Prostate gland (tissue), 1 donor: ENCODE data around the gene PER2.

Experiments
- POLR2A ChIP-seq: fragments of 450-650 bp; IDR thresholded peaks from one replicate; pipeline ENCODE4 v1.6.1; 2016; ENCODE audit warnings: antibody characterized with exemption, mild to moderate bottlenecking
- POLR2AphosphoS5 ChIP-seq: sonication (generic); formaldehyde crosslinking; IDR thresholded peaks from one replicate; pipeline ENCODE4 v1.6.1; 2017; ENCODE audit warnings: antibody characterized with exemption

- TF ChIP-seq POLR2A (no peak), POLR2AphosphoS5 (peak; percentile 85)
Measured at GRCh38 chr2:238256594-238257104, 31.8 kb downstream of the PER2 start.
